ENCODE results near the gene NCR2. TPM values are rescaled to one million over a fixed set of nuclear protein-coding genes. Genes with fewer than 3 reads are reported as not detected.

NCR2 gene
- total and polyA plus RNA-seq, 2 donors (not counting 1 experiment from before 2014, with no cell fraction given), result not detected

DNA sequence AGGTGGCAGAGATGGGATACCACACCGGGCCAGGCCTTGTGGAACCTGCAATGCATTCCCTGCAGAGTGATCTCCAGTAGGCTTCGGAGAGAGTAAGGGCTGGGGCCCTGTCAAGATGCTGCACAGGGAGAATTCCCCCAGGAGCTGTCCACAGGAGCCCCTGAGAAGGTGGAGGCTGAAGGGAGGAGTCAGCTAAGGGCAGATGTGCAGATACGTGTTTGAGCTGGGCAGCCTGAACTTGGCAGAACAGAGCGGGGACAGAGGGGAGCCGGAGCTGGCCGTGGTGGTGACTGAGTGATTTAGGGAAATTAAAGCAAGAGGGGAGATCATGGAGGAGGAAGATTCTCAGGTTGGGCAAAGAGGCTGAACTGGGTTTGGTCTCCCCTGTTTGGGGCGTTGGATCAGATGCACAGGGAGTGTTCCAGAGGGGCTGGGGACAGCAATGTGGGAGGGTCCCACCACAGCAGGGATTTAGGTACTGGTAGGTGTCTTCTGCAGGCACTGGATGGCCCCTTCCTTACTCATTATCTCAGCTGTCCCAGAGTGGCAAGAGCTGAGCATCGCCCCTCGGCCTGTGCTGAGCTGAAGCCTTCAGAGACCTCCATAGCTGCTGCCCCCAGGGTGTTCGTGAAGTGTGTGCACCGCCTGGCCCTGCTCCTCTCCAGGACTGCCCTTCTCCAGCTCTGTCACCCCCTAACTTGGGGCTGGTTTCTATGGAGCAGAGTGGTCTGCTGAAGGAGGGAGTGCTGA, 3.8 kb upstream of the NCR2 start:
- Histone ChIP-seq H4K20me1 (ENCODE audit: control insufficient read depth, insufficient read depth, low read length, poor library complexity, severe bottlenecking) (no peaks in the 10 kb centered on the region), H3K4me2 (replicated peaks; ENCODE audit: low read depth, low read length, poor library complexity, severe bottlenecking) (no peak overlapping the region), H3K9ac (ENCODE audit: low read length) (no peak overlapping the region), H3K36me3 (replicated peaks in 1 of 2; ENCODE audit: control extremely low read depth in 1 of 2, control insufficient read depth in 1 of 2, extremely low read depth in 1 of 2, insufficient read depth in 2 of 2, low read length in 1 of 2) (no peaks in the 10 kb centered on the region), H2AFZ (ENCODE audit: insufficient read depth, low read depth, low read length, poor library complexity, severe bottlenecking) (no peak overlapping the region), H3K4me3 (ENCODE audit: control extremely low read depth in 1 of 5, extremely low read depth in 1 of 5, insufficient read depth in 1 of 5, low read depth in 2 of 5, low read length in 4 of 5) (no peak overlapping the region), H3K9me3 (ENCODE audit: control extremely low read depth in 1 of 3, control insufficient read depth in 2 of 3, insufficient read depth in 1 of 3, low read length in 2 of 3) (no peaks in the 10 kb centered on the region), H3K79me2 (ENCODE audit: control insufficient read depth, insufficient read depth, low read length) (no peaks in the 10 kb centered on the region), H3K27me3 (replicated peaks in 1 of 4; ENCODE audit: control extremely low read depth in 1 of 4, control insufficient read depth in 3 of 4, insufficient read depth in 4 of 4, low read length in 3 of 4) (peaks cover 0 to 3% (median 0%) of the 10 kb centered on the region in 4 experiments), H3K4me1 (ENCODE audit: control insufficient read depth in 2 of 2, insufficient read depth in 2 of 2, low read length in 2 of 2) (peaks cover 36 to 44% of the 10 kb centered on the region in 2 donors), H3K27ac (ENCODE audit: low read length in 2 of 2) (no peak overlapping the region)
- H3K27ac Mint-ChIP-seq, result peak overlapping the region; percentile 66
- CTCF ChIA-PET, result interaction anchor here (2.6 to 4.7 kb wide), 2 partner anchors 9 to 12 kb away, joined by 6 to 45 read pairs; no protein-coding TSS in a partner anchor
- peaks cover 9% of the 10 kb centered on the region for H3K27me3 Mint-ChIP-seq
- H3K9me3 Mint-ChIP-seq (ENCODE audit: insufficient read depth), result no peaks in the 10 kb centered on the region
- ATAC-seq (ENCODE audit: low read depth) (no peak), DNase-seq (no peak)
- WGBS (ENCODE audit: insufficient coverage), result 92% methylated on average over 9 of the region's 11 CpGs
- intact Hi-C loops (cut with micrococcal nuclease), result no loop called here
- H3K4me3 Mint-ChIP-seq, result no peak overlapping the region
- TF ChIP-seq, protein P1, sequence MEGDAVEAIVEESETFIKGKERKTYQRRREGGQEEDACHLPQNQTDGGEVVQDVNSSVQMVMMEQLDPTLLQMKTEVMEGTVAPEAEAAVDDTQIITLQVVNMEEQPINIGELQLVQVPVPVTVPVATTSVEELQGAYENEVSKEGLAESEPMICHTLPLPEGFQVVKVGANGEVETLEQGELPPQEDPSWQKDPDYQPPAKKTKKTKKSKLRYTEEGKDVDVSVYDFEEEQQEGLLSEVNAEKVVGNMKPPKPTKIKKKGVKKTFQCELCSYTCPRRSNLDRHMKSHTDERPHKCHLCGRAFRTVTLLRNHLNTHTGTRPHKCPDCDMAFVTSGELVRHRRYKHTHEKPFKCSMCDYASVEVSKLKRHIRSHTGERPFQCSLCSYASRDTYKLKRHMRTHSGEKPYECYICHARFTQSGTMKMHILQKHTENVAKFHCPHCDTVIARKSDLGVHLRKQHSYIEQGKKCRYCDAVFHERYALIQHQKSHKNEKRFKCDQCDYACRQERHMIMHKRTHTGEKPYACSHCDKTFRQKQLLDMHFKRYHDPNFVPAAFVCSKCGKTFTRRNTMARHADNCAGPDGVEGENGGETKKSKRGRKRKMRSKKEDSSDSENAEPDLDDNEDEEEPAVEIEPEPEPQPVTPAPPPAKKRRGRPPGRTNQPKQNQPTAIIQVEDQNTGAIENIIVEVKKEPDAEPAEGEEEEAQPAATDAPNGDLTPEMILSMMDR (IDR thresholded peaks at IDR 0.05), result no peak
- no peak for TF ChIP-seq EZH2 (IDR thresholded peaks at IDR 0.05; ENCODE audit: borderline replicate concordance, insufficient read depth, low read depth, low read length, poor library complexity, severe bottlenecking)
- H3K4me1 Mint-ChIP-seq, result peaks cover 45% of the 10 kb centered on the region
- POLR2A ChIA-PET, result no interaction called here

- ChIA-PET POLR2A (no interaction called here), CTCF (interaction anchor here (2.6 to 4.7 kb wide), 2 partner anchors 9 to 13 kb away, joined by 6 to 45 read pairs; no protein-coding TSS in a partner anchor)
- intact Hi-C loops (cut with micrococcal nuclease), result no loop called here
- Mint-ChIP-seq H3K27me3 (peaks cover 4% of the 10 kb centered on the region), H3K27ac (peak overlapping the region; percentile 2), H3K4me1 (peaks cover 45% of the 10 kb centered on the region), H3K4me3 (no peak overlapping the region), H3K9me3 (ENCODE audit: insufficient read depth) (no peaks in the 10 kb centered on the region)
- H3K36me3 ChIP-seq (replicated peaks in 1 of 2; ENCODE audit: control extremely low read depth in 1 of 2, control insufficient read depth in 1 of 2, extremely low read depth in 1 of 2, insufficient read depth in 2 of 2, low read length in 1 of 2), result no peaks in the 10 kb centered on the region
- TF ChIP-seq EZH2 (IDR thresholded peaks at IDR 0.05; ENCODE audit: borderline replicate concordance, insufficient read depth, low read depth, low read length, poor library complexity, severe bottlenecking), result no peak
- TF ChIP-seq, protein P1 (IDR thresholded peaks at IDR 0.05), result no peak
- no peak overlapping the region for H3K9ac ChIP-seq (ENCODE audit: low read length)
- H3K4me3 ChIP-seq (ENCODE audit: control extremely low read depth in 1 of 5, extremely low read depth in 1 of 5, insufficient read depth in 1 of 5, low read depth in 2 of 5, low read length in 4 of 5), result no peak overlapping the region
- WGBS (ENCODE audit: insufficient coverage), result 70% methylated on average over 7 of the region's 8 CpGs
- peak overlapping the region; percentile 72 for H3K4me2 ChIP-seq (replicated peaks; ENCODE audit: low read depth, low read length, poor library complexity, severe bottlenecking)
- H4K20me1 ChIP-seq (ENCODE audit: control insufficient read depth, insufficient read depth, low read length, poor library complexity, severe bottlenecking), result no peaks in the 10 kb centered on the region
- ATAC-seq (ENCODE audit: low read depth) (no peak), DNase-seq (no peak)
- peaks cover 36 to 44% of the 10 kb centered on the region in 2 donors for H3K4me1 ChIP-seq (ENCODE audit: control insufficient read depth in 2 of 2, insufficient read depth in 2 of 2, low read length in 2 of 2)
- H3K27ac ChIP-seq (ENCODE audit: low read length in 2 of 2), result no peak overlapping the region
- H3K9me3 ChIP-seq (ENCODE audit: control extremely low read depth in 1 of 3, control insufficient read depth in 2 of 3, insufficient read depth in 1 of 3, low read length in 2 of 3), result no peaks in the 10 kb centered on the region
- no peak overlapping the region for H2AFZ ChIP-seq (ENCODE audit: insufficient read depth, low read depth, low read length, poor library complexity, severe bottlenecking)
- H3K27me3 ChIP-seq (replicated peaks in 1 of 4; ENCODE audit: control extremely low read depth in 1 of 4, control insufficient read depth in 3 of 4, insufficient read depth in 4 of 4, low read length in 3 of 4), result peaks cover 0 to 3% (median 0%) of the 10 kb centered on the region in 4 experiments
- no peaks in the 10 kb centered on the region for H3K79me2 ChIP-seq (ENCODE audit: control insufficient read depth, insufficient read depth, low read length)
Measured at GRCh38 chr6:41332241-41332640, 3.2 kb upstream of the NCR2 start.

All from B cell (primary cell).